Esophagus muscularis mucosa (tissue), 3 donors: ENCODE measurements around the gene PDE3A.

Experiments used
- CTCF ChIP-seq, 3 experiments: fragments of 200-600 bp in 2 of 3; fragments of 450-650 bp in 1 of 3; sonication (generic) in 2 of 3; IDR thresholded peaks; one replicate each; pipeline ENCODE4 v1.5.1; 2017 to 2019; ENCODE audit warnings: antibody characterized with exemption in 3 of 3, mild to moderate bottlenecking in 2 of 3, moderate library complexity in 1 of 3
- EP300 ChIP-seq: sonication (generic); formaldehyde crosslinking; IDR thresholded peaks from one replicate; pipeline ENCODE4 v1.6.1; 2017; ENCODE audit warnings: antibody characterized with exemption

DNA sequence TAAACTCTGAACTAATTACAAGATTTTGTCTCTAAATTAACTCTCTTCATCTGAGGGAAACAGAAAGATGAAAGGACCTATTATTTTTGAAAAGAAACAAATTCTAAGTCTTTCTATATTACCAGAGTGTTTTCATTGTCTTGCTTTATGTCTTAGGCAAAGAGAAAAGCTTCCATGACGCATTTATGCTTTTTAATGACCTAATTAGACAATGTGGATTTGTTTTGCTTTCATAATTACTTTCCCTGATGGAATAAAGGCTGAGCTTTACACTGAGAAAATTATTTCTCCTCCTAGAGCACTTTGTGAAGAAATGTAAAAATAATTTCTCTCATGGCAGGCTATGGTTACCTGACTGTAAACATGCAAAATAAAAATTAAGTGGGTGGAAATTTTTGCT is 188.8 kb downstream of the PDE3A start:
- no peak for TF ChIP-seq CTCF (IDR thresholded peaks at IDR 0.05)
- TF ChIP-seq EP300 = no peak
